Peyer's patch (tissue), 4 donors: Measurements from ENCODE around the gene LMNB1.

ENCODE experiments used
- POLR2A ChIP-seq, 2 donors: fragments of 450-650 bp; IDR thresholded peaks; one replicate each; pipeline ENCODE4 v1.5.1; 2017; ENCODE audit warnings: antibody characterized with exemption in 2 of 2, mild to moderate bottlenecking in 2 of 2, moderate library complexity in 2 of 2
- TF ChIP-seq, protein P1 (sequence below), 6 experiments: fragments of 450-650 bp in 4 of 6; fragments of 200-600 bp in 2 of 6; sonication (generic) in 1 of 6; IDR thresholded peaks; one replicate each; pipeline ENCODE4 v1.5.1; 2017 to 2019; ENCODE audit warnings: antibody characterized with exemption in 6 of 6, mild to moderate bottlenecking in 3 of 6, moderate library complexity in 1 of 6

DNA sequence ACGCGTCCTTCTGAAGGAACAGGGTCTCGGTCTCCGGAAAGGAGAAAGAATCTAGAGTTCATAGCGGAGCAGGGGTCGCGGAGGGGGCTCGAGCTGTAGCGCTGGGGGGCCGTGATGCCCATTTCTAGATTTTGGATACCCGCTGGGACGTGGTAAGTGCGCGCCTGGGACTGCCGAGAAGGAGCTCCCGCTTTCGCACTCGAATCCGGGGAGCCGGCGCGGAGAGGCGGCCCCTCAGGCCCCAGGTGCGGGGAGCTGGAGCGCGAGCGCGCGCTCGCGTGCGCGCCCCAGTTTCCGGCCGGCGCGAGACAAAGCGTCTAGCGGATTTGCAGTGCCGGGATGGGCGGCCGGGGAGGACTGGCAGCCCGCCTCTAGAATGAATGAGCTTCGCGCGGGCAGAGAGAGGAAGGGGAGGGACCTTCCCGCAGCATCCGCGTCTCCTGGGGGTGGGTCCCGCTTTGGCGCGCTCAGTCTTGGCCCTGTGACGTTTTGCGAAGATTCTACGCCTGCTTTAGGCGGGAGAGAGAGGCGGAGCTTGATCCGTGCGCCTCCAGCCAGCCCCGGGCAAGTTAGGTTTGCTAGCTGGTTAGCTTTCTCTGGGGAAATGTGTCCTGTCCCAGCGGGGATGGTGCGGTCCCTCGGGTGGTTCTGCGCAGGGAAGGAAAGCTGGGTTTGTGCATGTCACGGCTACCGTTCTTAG is 1.2 kb downstream of the LMNB1 start:
- TF ChIP-seq, protein P1, sequence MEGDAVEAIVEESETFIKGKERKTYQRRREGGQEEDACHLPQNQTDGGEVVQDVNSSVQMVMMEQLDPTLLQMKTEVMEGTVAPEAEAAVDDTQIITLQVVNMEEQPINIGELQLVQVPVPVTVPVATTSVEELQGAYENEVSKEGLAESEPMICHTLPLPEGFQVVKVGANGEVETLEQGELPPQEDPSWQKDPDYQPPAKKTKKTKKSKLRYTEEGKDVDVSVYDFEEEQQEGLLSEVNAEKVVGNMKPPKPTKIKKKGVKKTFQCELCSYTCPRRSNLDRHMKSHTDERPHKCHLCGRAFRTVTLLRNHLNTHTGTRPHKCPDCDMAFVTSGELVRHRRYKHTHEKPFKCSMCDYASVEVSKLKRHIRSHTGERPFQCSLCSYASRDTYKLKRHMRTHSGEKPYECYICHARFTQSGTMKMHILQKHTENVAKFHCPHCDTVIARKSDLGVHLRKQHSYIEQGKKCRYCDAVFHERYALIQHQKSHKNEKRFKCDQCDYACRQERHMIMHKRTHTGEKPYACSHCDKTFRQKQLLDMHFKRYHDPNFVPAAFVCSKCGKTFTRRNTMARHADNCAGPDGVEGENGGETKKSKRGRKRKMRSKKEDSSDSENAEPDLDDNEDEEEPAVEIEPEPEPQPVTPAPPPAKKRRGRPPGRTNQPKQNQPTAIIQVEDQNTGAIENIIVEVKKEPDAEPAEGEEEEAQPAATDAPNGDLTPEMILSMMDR (IDR thresholded peaks at IDR 0.05) = no peak
- peak in 1 of 2 donors; percentile 53 for TF ChIP-seq POLR2A (IDR thresholded peaks at IDR 0.05)
